CD4-positive, alpha-beta T cell treated with Interleukin-17A for 1 hour (primary cell): ENCODE measurements around the gene NFKB1.
A peak's percentile ranks its signal among the peaks of the same experiment; 100 is the strongest.
"Not testable (repeated sequence)": the region's sequence is repeated elsewhere in the genome, so short reads cannot be mapped to it uniquely, and the experiment has no call there.

ENCODE experiments used
- DNase-seq: peaks from one replicate; pipeline ENCODE4 v3.0.0-alpha.2; 2020

NFKB1 gene, protein sequence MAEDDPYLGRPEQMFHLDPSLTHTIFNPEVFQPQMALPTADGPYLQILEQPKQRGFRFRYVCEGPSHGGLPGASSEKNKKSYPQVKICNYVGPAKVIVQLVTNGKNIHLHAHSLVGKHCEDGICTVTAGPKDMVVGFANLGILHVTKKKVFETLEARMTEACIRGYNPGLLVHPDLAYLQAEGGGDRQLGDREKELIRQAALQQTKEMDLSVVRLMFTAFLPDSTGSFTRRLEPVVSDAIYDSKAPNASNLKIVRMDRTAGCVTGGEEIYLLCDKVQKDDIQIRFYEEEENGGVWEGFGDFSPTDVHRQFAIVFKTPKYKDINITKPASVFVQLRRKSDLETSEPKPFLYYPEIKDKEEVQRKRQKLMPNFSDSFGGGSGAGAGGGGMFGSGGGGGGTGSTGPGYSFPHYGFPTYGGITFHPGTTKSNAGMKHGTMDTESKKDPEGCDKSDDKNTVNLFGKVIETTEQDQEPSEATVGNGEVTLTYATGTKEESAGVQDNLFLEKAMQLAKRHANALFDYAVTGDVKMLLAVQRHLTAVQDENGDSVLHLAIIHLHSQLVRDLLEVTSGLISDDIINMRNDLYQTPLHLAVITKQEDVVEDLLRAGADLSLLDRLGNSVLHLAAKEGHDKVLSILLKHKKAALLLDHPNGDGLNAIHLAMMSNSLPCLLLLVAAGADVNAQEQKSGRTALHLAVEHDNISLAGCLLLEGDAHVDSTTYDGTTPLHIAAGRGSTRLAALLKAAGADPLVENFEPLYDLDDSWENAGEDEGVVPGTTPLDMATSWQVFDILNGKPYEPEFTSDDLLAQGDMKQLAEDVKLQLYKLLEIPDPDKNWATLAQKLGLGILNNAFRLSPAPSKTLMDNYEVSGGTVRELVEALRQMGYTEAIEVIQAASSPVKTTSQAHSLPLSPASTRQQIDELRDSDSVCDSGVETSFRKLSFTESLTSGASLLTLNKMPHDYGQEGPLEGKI

DNA sequence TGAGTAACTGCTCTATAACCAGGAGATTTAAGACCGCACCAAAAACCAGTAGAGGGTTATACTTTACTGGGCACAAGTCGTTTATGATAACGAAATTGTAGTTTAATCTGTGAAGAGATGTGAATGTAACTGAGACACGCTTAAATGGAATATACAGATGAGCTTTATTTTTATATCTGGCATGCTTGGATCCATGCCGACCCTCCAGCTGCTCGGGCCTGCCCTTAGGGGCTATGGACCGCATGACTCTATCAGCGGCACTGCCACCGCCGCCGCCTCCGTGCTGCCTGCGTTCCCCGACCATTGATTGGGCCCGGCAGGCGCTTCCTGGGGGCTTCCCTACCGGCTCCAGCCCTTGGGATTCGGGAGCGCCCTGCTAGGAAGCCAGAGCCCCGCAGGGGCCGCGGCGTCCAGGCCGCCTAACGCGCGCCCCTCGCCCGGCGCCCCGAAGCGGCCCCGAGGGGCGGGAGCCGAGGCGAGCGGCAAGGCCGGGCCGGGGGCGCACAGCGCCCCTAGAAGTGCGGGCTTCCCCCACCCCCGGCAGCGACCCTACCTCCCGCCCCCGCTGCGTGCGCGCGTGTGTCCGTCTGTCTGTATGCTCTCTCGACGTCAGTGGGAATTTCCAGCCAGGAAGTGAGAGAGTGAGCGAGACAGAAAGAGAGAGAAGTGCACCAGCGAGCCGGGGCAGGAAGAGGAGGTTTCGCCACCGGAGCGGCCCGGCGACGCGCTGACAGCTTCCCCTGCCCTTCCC lies at the start of gene NFKB1:
Gene NFKB1 (plus strand): TSS at position 664 of the 751 bp plus-strand sequence. CDS start 24,160 bp downstream, outside the sequence.
- DNase-seq, result peak; percentile 95

DNA sequence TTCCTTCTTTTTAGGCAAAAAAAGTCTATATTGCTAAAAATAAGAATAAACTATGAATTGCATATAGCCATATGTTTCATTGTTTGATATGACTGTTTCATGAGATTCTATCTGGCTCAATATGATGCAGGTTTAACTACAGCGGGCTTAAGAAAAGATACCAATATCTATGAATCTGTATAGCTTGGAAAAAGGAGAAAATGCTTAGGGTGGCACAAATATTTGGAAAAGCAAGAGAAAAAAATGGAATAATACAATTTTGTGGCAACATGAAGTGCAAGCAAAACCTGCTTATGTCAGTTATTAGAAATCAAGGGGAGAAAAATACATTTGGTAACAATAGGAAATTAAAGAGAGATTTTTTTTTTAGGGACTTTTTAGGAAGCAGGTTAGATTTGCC lies 48.3 kb upstream of the NFKB1 start:
- DNase-seq, result no peak

DNA sequence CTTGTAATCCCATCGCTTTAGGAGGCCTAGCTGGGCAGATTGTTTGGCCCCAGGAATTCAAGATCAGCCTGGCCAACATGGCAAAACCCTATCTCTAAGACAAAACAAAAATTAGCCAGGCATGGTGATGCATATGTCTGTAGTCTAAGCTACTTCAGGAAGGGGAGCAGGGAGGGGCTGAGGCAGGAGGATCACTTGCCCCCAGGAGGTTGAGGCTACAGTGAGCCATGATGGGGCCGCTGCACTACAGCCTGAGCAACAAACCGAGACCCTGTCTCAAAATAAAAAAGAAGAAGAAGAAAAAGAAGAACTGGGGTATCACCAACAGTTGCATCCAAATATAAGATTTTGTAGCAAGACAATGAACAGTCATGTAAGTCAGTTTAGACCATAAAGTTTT lies 47.3 kb upstream of the NFKB1 start:
- no peak for DNase-seq

DNA sequence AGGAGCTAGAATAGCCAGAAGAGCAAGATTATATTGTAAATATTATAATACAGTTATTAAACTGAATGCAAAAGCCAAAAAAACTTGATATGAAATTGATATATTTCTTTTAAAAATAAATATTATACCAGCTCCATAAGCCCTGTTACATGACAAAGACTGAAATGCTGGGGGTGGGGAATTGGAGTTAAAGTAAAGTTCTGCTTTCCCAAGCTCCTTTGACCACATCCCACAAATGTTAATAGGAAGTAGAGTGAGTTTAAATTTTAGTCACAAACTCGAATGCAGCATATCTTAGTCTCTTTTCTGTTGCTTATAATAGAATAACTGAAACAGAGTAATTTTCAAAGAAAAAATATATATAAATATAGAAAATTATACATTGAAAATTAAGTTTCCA lies 46.9 kb upstream of the NFKB1 start:
- no peak for DNase-seq

DNA sequence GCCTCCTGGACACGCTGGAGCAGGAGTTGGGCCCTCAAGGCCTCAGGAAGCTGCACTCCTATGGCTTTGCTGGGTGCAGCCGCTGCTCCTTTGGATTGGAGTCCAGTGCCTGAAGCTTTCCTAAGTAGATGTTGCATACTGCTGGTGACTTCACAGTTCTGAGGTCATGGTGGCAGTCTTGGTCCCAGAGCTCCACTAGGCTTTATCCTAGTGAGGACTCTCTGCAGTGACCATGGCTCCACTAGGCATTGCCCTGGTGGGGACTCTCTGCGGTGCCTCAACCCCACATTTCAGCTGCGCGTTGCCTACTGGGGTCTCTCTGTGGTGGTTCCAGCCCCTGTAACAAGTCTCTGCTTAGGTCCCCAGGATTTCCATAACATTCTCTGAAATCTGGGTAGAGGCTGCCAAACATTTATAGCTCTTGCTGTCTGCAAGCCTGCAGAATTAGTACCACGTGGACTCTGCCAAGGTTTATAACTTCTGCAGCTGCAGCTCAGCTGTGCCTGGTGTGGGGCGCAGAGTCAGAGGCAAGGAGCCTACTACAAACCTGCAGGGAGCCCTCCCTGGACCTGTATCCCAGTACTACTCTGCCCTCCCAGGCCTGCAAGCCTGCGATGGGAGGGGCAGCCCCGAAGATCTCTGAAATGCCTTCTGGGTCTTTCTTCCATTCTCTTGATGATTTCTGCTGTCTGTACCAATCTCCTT lies 46.0 kb upstream of the NFKB1 start:
- no peak for DNase-seq

DNA sequence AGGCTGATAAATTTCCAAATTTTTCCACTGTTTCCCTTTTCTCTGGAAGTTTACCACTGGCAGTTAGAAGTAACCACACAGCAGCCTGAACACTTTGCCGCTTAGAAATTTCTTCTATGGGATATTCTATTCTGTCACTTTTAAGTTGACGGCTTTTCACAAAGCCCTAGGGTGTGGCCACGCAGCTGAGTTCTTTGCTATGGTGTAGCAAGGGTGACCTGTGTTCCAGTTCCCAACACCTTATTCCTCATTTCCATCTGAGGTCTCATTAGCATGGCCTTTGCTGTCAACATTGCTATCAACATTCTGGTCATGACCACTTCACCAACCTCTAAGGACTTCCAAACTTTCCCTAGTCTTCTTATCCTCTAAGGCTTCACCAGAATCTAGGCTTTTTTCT lies 45.4 kb upstream of the NFKB1 start:
- DNase-seq, result no peak

DNA sequence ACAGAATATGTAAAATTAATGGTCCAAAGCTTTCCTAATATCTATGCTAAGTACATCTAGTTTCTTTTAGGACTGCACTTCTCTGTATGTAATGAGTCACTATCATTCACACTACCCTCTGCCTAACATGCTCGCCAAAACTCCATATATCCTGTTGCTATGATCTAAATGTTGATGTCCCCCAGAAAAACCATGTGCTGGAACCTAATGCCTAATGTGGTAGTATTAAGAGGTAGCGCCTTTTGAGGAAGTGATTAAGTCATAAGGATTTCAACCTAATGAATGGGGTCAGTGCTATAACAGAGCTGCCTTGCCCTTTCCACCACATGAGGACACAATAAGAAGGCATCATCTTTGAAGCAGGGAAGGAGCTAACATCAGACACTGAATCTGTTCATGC lies 34.9 kb upstream of the NFKB1 start:
- DNase-seq, result no peak

DNA sequence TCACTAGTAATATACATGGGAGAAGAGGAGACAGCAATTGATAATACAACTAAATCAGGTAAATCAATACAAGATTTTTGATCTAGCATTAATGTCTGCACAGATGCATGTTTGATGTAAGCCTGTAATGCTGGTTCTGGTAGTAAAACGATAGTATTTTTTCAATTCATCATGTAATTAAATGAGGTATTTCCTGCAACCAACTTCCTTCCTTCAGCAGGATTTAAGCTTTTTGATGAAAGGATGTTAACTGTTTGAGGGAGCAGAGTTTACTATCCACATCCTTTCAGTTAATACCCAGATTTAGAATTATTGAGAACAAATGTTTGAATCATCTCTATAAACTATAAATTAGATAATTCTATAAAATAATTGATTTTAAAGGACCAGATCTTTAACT lies 31.4 kb upstream of the NFKB1 start:
- peak; percentile 12 for DNase-seq

DNA sequence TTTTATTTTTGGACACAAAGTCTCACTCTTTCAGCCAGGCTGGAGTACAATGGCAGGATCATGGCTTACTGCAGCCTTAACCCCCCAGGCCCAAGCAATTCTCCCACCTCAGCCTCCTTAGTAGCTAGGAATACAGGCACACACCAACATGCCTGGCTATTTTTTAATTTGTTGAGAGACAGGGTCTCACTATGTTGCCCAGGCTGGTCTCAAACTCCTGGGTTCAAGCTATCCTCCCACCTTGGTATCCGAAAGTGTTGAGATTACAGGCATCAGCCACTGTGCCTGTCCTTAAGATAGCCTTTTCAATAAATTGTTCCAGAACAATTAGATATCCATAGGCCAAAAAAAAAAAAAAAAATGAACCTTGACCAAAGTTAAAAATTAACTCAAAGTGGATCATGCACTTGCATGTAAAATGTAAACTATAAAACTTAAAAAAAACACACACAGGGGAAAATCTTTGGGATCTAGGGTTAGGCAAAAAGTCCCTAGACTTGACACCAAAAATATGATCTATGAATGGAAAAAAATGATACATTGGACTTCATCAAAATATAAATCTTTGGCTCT lies 28.6 kb upstream of the NFKB1 start:
- no peak for DNase-seq

DNA sequence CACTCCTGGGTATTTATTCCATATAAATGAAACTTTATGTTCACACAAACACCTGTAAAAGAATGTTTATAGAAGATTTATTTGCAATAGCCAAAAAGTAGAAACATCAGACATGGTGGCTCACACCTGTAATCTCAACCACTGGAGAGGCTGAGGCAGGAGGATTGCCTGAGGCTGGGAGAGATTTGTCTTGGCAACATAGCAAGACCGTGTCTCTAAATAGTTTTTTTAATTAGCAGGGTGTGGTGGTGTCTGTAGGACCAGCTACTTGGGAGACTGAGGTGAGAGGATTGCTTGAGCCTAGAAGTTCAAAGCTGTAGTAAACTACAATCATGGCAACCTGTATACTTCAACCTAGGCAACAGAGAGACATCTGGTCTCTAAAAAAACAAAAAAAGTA lies 27.7 kb upstream of the NFKB1 start:
- no peak for DNase-seq

DNA sequence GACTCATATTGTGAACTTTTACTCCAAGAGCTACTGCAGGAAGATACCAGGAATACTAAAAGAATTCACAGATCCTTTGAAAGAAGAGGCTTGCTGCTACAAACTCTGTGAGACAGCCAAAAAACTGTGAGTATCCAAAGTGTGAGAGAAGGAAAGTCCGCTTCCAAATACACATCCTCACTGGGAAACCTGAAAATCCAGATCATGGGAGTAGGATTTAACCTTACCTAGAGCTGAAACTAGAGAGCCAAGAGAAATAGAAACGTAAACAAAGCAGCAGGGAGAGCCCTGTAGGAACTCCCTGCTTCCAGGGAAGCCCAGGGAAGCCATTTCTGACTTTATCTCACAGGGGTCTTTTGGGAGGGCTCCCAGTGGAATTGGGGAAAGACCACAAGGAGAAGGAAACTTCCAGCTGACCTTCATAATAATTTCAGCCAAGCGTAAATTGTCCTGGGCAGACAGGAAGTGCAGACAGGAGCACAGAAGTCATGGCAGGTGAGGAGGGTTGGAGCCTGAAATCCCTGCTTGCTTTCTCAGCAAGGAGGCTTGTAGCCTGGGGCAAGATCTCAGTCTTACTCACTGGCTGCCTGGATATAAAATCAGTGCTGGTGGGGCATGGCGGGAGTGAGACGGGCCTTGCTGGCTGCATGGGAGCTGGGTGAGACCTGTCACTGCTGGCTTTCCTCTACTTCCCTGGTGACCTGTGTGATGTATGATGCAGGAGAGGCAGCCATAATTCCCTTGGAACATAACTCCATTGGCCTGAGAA lies 26.2 kb upstream of the NFKB1 start:
- no peak for DNase-seq

DNA sequence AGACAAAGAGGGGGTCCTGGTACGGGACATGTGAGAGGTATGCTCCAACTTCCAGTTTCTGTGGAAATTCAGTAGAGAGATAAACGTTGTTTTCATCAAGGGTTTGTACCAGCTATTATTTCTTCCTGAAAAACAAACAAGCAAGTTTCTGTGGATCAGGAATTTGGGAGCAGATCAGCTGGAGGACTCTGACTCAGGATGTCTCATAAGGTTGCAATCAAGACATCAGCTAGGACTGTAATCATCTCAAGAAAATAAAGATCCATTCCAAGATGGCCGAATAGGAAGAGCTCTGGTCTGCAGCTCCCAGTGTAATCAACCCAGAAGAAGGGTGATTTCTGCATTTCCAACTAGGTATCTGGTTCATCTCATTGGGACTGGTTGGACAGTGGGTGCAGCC lies 23.5 kb upstream of the NFKB1 start:
- no peak for DNase-seq

DNA sequence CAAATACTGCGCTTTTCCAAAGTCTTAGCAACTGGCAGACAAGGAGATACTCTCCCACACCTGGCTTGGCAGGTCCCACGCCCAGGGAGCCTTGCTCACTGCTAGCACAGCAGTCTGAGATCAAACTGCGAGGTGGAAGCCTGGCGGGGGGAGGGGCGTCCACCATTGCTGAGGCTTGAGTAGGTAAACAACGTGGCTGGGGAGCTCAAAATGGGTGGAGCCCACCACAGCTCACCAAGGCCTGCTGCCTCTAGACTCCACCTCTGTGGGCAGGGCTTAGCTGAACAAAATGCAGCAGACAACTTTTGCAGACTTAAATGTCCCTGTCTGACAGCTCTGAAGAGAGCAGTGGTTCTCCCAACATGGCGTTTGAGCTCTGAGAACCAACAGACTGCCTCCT lies 23.0 kb upstream of the NFKB1 start:
- DNase-seq, result no peak

DNA sequence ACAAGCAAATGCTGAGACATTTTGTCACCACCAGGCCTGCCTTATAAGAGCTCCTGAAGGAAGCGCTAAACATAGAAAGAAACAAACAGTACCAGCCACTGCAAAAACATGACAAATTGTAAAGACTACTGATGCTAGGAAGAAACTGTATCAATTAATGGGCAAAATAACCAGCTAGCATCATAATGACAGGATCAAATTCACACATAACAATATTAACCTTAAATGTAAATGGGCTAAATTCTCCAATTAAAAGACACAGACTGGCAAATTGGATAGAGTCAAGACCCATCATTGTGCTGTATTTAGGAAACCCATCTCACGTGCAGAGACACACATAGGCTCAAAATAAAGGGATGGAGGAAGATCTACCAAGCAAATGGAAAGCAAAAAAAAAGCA lies 21.3 kb upstream of the NFKB1 start:
- DNase-seq, result not testable (repeated sequence)

DNA sequence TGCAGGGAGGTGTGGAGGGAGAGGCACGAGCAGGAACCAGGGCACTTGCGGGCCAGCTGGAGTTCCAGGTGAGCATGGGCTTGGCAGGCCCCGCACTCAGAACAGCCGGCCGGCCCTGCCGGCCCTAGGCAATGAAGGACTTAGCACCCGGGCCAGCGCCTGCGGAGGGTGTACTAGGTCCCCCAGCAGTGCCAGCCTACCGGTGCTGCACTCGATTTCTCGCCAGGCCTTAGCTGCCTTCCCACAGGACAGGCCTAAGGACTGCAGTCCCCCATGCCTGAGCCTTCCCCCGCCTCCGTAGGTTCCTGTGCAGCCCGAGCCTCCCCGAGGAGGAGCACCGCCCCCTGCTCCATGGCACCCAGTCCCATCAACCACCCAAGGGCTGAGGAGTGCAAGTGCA lies 18.0 kb upstream of the NFKB1 start:
- no peak for DNase-seq

DNA sequence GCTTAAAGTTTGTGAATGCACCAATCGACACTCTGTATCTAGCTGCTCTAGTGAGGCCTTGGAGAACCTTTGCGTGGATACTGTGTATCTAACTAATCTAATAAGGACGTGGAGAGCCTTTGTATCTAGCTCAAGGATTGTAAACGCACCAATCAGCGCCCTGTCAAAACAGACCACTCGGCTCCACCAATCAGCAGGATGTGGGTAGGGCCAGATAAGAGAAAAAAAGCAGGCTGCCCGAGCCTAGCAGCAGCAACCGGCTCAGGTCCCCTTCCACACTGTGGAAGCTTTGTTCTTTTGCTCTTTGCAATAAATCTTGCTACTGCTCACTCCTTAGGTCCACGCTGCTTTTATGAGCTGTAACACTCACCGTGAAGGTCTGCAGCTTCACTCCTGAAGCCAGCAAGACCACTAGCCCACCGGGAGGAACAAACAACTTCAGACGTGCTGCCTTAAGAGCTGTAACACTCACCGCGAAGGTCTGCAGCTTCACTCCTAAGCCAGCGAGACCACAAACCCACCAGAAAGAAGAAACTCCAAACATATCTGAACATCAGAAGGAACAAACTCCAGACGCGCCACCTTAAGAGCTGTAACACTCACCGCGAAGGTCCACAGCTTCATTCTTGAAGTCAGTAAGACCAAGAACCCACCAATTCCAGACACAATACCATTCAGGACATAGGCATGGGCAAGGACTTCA lies 17.0 kb upstream of the NFKB1 start:
- DNase-seq, result not testable (repeated sequence)

DNA sequence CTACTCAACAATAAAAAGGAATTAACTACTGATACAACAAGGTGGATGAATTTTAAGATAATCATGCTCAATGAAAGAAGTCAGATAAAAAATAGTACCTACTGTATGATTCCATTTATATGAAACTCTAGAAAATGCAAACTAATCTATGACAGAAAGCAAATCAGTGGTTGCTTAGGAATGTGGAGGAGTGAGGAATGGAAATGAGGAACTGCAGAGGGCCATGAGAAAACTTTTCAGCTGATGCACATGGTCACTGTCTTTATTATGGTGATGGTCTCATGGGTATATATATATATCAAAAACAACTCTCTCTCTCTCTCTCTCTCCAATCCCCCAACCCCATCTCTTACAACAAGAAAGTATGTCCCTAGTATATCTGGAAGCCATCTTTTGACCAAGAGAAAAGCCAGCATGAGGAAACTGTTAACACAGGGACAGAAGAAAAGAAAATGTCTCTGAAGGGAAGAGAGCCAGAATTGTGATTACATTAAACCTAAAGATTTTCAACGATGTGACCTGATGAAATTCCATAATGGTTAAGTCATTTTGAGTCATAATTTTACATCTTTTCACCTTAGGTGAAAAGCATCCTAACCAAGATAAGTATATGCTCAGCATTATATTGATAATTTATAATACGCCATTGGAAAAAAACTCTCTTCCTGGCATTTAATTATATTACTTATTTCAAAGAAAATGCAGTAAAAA lies 8.5 kb upstream of the NFKB1 start:
- DNase-seq, result no peak

DNA sequence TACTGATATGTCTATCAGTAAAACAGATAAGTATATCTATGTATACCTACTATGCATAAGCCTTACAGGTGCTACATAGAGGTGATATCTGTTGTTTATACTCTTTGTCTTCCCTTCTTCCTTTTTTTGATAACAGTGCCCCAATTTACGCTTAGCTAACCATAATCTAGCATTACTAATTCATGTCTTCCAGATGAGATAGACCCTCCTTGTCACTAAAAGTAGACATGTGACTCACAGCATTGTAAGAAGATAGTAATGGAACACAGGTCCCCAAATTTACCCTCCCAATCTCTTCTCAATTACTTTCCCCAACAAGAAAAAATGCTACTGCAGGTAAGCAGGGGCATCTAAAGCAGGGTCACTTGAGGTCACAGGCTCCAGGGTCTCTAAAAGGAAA lies 7.9 kb upstream of the NFKB1 start:
- DNase-seq, result no peak

DNA sequence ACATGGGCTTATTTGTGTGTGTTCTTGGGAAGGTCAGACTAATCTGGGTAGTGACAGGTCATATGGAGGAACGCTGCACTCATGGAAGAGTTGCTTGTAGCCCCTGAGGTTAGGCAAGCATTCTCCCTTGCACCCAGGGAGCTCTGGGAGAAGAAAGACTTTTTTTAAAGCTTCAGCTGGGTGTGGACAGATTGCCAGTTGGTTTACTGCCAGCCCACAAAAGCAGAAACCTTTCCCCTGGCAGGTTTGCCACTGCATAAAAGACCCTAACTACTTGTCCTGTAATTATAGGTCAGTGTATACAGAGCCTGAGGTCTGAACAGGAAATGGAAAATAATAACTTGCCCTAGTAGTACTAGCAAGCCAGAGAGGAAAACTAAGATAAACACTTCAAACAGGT lies 7.4 kb upstream of the NFKB1 start:
- no peak for DNase-seq

DNA sequence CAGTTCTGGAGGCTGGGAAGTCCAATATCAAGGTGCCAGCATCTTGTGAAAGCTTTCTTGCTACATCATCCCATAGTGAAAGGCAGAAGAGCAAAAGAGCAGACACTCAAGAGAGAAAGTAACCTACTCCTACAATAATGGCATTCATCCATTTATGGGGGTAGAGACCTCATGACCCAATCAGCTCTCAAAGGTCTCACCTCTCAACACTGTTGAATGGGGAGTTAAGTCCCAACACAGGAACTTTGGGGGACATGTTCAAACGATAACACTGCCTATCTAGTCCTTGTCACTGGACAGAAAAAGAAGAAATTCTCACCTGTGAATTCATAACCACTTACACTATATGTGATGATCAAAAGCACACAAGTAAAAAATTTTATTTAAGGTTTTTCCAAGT lies 6.6 kb upstream of the NFKB1 start:
- no peak for DNase-seq
